HG03439 (cell line): ENCODE results near the gene IRAK1BP1.
"Not testable (repeated sequence)": the region's sequence is repeated elsewhere in the genome, so short reads cannot be mapped to it uniquely, and the experiment has no call there.

Experiments
- ATAC-seq: cut with Tn5 transposase; IDR thresholded peaks from one replicate; pipeline ENCODE4 v1.9.1; 2021; ENCODE audit warnings: mild to moderate bottlenecking, moderate library complexity; ENCODE audit not compliant: unreplicated experiment

Gene IRAK1BP1

GRCh38 chr6:78883651-78884050 is 16.3 kb downstream of the IRAK1BP1 start:
- no peak for ATAC-seq

DNA sequence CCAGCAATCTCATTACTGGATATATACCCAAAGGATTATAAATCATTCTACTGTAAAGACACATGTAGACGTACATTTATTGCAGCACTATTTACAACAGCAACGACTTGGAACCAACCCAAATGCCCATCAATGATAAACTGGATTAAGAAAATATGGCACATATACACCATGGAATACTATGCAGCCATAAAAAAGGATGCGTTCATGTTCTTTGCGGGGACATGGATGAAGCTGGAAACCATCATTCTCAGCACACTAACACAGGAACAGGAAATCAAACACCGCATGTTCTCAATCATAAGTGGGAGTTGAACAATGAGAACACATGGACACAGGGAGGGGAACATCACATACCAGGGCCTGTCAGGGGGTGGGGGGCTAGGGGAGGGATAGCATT is 22.6 kb downstream of the IRAK1BP1 start:
- not testable (repeated sequence) for ATAC-seq

GRCh38 chr6:78896227-78896626 is 28.9 kb downstream of the IRAK1BP1 start:
- ATAC-seq: no peak

- ATAC-seq: no peak
These were observed 41.3 kb downstream of the IRAK1BP1 start for GRCh38 chr6:78908621-78909020.

GRCh38 chr6:78909391-78909790 is 42.0 kb downstream of the IRAK1BP1 start:
- ATAC-seq: no peak

DNA sequence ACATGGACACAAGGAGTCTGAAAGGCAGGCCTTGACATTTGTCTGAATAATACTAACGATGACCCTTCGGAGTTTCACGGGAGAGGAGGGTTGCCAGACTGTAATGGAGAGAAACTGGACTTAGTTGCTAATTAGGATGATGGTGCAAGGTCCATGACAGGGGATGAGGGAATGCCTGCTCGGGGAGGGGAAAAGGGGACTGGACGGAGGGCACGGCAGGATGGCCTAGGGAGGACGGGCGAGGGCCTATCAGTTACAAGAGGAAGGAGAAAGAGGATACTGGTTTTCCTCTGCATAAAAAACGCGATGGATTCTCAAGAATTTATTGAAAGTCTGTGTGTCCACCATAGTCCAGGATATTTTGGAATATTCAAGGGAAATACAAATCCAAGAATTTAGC is 42.7 kb downstream of the IRAK1BP1 start:
- no peak for ATAC-seq

DNA sequence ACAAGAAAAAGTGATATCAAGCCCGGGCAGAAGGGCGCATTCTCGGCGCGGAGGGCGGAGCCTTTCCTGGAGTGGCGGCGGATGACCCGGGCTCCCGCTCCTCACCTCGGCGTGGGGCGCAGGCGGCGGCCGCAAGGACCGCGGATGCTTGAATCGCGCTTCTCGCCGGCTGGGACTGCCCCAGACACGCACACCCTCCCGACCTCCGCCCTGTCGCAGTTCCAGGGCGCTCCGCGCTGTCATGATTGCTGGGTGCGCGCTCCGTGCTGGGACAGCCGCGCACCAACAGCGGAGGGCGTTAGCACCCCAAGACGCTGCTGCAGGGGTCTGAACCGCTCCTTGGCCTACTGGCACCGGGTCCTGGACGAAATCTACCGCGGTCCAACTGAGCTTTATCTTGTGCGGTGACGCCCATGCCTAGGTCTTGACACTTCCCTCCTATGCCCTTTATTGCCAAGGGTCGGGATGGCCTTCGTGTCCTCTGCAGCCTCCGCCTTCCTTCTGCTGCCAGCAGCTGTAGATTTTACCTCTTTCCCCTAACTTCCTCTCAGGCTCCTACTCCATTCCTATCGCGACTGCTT is 43.3 kb downstream of the IRAK1BP1 start:
- ATAC-seq: peak; percentile 69

DNA sequence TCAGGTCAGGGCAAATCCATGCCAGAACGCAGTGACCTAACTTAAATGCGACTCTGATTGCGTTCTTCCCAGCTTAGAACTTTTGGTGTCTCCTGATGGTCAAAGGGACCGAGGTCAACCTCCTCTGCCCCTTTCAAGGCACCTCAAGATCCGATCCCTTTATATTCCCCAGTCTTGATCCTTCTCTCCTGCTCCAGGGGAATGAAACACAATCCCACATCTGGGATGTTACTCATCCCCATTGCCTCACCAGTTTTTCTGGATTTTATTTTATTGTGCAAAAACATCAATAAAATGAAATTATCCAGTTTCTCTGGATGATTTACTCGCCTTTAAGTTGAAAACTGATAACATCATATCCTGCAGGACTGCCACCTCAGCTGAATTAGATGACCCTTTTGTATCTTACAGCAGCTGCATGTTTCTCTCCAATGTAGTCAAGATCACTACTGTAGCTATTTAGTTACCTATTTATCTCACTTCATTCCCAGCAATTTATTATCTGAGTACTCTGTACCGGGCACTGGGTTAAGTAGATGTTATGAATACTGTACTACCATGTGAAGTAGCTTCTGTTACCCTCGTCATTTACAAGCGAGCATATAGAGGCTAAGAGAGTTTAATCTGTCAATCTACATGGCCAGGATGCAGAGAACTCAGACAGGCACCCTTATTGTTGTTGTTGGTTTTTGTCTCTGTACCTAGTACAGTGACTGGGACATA is 44.0 kb downstream of the IRAK1BP1 start:
- ATAC-seq: no peak

DNA sequence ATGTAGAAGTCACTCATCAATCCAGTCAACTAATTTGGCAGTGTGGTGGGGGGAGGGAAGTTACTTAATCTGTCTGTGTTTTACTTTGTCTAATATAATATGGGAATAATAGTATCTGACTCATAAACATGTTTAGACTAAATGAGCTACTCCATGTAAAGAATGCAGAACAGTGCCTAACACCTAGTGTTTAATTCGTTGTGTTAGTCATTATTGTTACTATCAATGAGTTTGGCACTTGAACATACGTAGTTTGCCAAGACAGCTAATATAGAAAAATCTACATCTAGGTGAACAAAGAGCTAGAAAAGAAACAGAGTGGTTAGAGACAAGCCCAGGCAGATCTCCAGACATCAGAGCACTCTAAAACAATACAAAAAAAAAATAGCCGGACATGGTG is 49.1 kb downstream of the IRAK1BP1 start:
- ATAC-seq: no peak

- no peak for ATAC-seq
These were observed 50.4 kb downstream of the IRAK1BP1 start for GRCh38 chr6:78917788-78918187.

DNA sequence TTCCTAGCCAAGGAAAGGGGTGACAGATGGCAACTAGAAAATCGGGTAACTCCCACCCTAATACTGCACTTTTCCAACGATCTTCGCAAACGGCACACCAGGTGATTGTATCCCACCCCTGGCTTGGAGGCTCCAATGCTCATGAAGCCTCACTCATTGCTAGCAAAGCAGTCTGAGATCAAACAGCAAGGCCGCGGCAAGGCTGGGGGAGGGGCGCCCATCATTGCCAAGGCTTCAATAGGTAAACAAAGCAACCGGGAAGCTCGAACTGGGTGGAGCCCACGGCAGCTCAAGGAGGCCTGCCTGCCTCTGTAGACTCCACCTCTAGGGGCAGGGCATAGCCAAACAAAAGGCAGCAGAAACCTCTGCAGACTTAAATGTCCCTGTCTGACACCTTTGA is 53.8 kb downstream of the IRAK1BP1 start:
- not testable (repeated sequence) for ATAC-seq

- ATAC-seq: no peak
These were observed 58.0 kb downstream of the IRAK1BP1 start for GRCh38 chr6:78925317-78925716.

DNA sequence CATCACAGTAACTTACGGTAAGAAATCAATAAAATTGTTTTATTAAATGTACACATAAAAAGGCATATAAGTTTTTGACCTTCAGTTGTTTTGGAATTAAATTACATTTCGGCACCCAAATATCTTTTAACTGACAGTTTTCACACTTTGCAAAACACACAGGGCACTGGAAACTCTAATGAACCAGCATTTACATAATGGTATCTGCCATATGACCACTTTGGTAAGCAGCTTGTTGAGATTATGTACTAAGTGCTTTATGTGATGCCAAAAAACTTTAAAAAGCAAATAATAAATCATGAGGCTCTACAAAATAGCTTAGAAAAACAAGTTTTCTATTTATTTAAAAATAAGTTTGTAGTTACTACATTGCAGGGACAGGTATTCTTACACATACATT is 68.2 kb downstream of the IRAK1BP1 start:
- no peak for ATAC-seq

DNA sequence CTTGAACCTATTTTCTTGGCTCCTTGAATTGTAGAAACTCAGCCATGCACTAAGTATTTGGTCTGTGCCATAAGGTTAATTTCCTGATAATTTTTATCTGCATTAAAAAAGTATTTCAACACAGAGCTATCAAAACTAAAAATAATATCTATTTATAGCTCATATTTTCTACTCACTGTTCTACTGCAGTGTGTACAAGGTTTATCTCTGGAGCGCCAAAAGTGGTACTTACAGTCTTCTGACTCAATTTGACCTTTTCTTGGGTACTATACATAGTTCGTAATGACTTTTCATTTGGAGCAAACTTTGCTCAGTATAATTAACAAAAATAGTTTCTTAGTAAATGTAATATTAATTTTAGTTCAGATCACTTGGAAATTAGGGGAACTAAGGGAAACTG is 69.2 kb downstream of the IRAK1BP1 start:
- ATAC-seq: no peak

DNA sequence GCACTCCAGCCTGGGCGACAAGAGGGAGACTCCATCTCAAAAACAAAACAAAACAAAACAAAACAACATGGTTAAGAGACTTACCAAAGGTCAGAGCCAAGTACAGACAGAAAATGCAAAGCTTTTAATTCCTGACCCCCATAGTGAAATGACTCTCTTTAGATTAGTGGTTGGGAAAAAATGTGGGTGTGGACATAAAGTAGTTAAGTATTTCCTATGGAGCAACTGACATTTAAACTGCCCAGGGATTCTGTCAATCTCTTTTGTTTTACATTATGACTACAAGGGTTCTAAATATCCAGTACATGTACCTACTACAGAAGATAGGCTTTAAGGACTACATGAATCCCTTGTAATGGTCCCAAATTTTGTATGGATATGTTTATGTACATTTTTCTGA is 75.1 kb downstream of the IRAK1BP1 start:
- ATAC-seq: no peak

DNA sequence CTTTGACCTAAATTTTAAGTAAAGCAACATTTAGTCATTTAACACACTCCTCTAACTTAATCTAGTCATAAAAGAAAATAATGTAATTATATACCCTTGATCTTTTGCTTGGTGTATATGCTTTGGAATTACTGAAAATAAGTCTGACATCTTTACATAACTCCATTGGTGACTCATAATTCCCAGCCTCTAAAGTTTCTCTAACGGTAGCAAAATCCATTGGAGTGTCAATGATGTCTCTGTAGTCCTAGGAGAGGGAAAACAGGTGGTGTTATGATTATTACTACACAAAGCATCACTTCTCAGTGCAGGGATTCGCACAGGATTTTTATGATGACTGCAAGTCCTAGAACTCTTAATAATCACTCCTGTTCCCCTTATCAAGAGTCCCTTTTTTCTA is 80.2 kb downstream of the IRAK1BP1 start:
- ATAC-seq: no peak

- no peak for ATAC-seq
These were observed 80.6 kb downstream of the IRAK1BP1 start for GRCh38 chr6:78947962-78948361.

DNA sequence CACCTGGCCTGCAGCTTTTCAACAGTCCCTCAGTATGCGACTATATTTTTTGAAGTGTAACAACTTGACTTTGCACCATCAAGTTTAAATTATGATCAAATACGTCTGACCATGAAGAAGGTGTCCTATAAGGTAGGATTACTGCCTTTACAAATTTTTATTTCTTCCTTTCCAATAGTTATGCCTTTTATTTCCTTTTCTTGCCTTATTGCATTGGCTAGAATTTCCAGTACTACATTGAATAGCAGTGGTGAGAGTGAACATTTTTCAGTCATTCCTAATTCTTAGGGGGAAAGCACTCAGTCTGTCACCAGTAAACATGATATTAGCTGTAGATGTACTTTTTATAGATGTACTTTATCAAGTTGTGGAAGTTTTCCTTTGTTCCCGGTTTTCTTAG is 81.4 kb downstream of the IRAK1BP1 start:
- ATAC-seq: no peak

DNA sequence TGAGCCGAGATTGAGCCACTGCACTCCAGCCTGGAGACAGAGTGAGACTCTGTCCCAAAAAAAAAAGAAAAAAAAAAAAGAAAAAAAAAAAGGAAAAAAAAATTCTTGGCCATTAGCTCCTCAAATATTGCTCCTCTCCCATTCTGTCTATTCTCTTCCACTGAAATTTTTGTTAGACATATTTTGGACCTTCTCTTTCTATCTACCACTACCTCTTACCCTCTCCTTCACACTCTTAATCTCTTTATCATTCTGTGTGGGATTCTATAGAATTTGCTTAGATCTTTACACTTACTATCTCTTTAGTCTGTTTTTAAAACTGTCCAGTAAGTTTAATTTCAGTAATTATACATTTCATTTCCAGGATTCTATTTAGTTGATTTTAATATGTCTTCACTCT is 85.0 kb downstream of the IRAK1BP1 start:
- no peak for ATAC-seq
